Keratinocyte (primary cell): ENCODE measurements around the gene CD244. TPM values are rescaled to one million over a fixed set of nuclear protein-coding genes. Genes with fewer than 3 reads are reported as not detected.

Experiments
- DNase-seq: peaks from one replicate; pipeline ENCODE4 v3.0.0-alpha.2; 2011; ENCODE audit warnings: low read depth, missing footprints, low spot score
- FAIRE-seq: peaks from 2 replicates; lab custom pipeline; 2011; peaks lifted over from hg19 to GRCh38; lab: Jason Lieb, UNC
- H2AFZ ChIP-seq: 2 replicates; pipeline ENCODE4 v1.6.0; 2012; ENCODE audit warnings: low read length, control low read depth, inconsistent platforms; ENCODE audit not compliant: control insufficient read depth
- H3K27ac ChIP-seq: 2 replicates; pipeline ENCODE4 v1.5.1; 2011; ENCODE audit warnings: low read length; ENCODE audit not compliant: control insufficient read depth, insufficient read depth
- H3K27me3 ChIP-seq: 3 replicates; pipeline ENCODE4 v1.6.0; 2011; ENCODE audit warnings: low read length; ENCODE audit not compliant: control insufficient read depth, insufficient read depth; ENCODE audit errors: extremely low read depth
- H3K36me3 ChIP-seq, 2 experiments: 2 replicates in 1 of 2; 3 replicates in 1 of 2; pipeline ENCODE4 v1.5.1; 2011; ENCODE audit warnings: low read length in 2 of 2, mild to moderate bottlenecking in 1 of 2; ENCODE audit not compliant: control insufficient read depth in 2 of 2, insufficient read depth in 2 of 2; ENCODE audit errors: extremely low read depth in 1 of 2
- H3K4me1 ChIP-seq: 3 replicates; pipeline ENCODE4 v1.5.1; 2011; ENCODE audit warnings: low read length; ENCODE audit not compliant: control insufficient read depth, insufficient read depth; ENCODE audit errors: extremely low read depth
- H3K4me2 ChIP-seq: 3 replicates; pipeline ENCODE4 v1.6.0; 2011; ENCODE audit warnings: low read depth, low read length; ENCODE audit not compliant: control insufficient read depth, insufficient read depth; ENCODE audit errors: extremely low read depth
- H3K4me3 ChIP-seq, 3 experiments: fragments of 200-600 bp in 1 of 3; sonication (generic) in 1 of 3; 2 replicates in 2 of 3; 3 replicates in 1 of 3; pipeline ENCODE4 v1.5.1; 2011 to 2016; ENCODE audit warnings: low read length in 3 of 3, mild to moderate bottlenecking in 3 of 3, control low read depth in 2 of 3, inconsistent platforms in 1 of 3, low read depth in 1 of 3, mixed read lengths in 1 of 3, mixed run types in 1 of 3, moderate library complexity in 1 of 3; ENCODE audit not compliant: control insufficient read depth in 2 of 3, insufficient read depth in 2 of 3; ENCODE audit errors: extremely low read depth in 1 of 3
- H3K79me2 ChIP-seq: 2 replicates; pipeline ENCODE4 v1.6.0; 2012; ENCODE audit warnings: low read length; ENCODE audit not compliant: control insufficient read depth, insufficient read depth
- H3K9ac ChIP-seq: 3 replicates; pipeline ENCODE4 v1.6.0; 2011; ENCODE audit warnings: low read length; ENCODE audit not compliant: control insufficient read depth, insufficient read depth; ENCODE audit errors: extremely low read depth
- H3K9me1 ChIP-seq: 3 replicates; pipeline ENCODE4 v1.6.0; 2011; ENCODE audit warnings: low read length; ENCODE audit not compliant: control insufficient read depth, insufficient read depth; ENCODE audit errors: extremely low read depth
- H3K9me3 ChIP-seq: 2 replicates; pipeline ENCODE4 v1.5.1; 2012; ENCODE audit warnings: low read depth, low read length; ENCODE audit not compliant: control insufficient read depth
- H4K20me1 ChIP-seq: 3 replicates; pipeline ENCODE4 v1.6.0; 2011; ENCODE audit warnings: low read length; ENCODE audit not compliant: control insufficient read depth, insufficient read depth; ENCODE audit errors: extremely low read depth
- CTCF ChIP-seq, 3 experiments: IDR thresholded peaks in 1 of 3; conservative IDR thresholded peaks in 1 of 3; optimal IDR thresholded peaks in 1 of 3; 2 replicates in 2 of 3; 3 replicates in 1 of 3; pipeline versions ENCODE3 to v1.5.1; 2011; ENCODE audit warnings: low read length in 3 of 3, mild to moderate bottlenecking in 3 of 3, moderate library complexity in 2 of 3, control low read depth in 1 of 3, inconsistent platforms in 1 of 3; ENCODE audit not compliant: insufficient read depth in 2 of 3; ENCODE audit errors: extremely low read depth in 1 of 3
- EZH2 ChIP-seq: IDR thresholded peaks from one replicate; pipeline ENCODE4 v1.6.1; 2012; ENCODE audit warnings: inconsistent platforms, mild to moderate bottlenecking, low read length, moderate library complexity
- dilution Hi-C: fragments of 300-500 bp; cut with MboI; formaldehyde crosslinking; loops from one replicate; pipeline ENCODE4 v1.7.0; 2020; ENCODE audit warnings: low sequenced_read_pairs; ENCODE audit not compliant: extremely low pct_ligation_motif_present
- polyA plus RNA-seq, 5 experiments: library from polyadenylated mRNA; depleted of rRNA in 3 of 5; stranded (reverse) in 3 of 5; stranded (forward) in 1 of 5; unstranded in 1 of 5; fragments of >200 nt; gene quantifications; 1 replicate in 1 of 5; 2 replicates in 3 of 5; 3 replicates in 1 of 5; pipeline versions ENCODE4 v1.2.1 to v1.2.3, GENCODE V29; 2011 to 2012; ENCODE audit warnings: missing spikeins in 2 of 5, low read depth in 1 of 5, low replicate concordance in 1 of 5

The CD244 gene
- polyA plus RNA-seq, 1 donor (not counting 4 experiments of a cell fraction or from before 2014, with no cell fraction given), result not detected

- Histone ChIP-seq H4K20me1 (no peaks in the 10 kb centered on the region), H3K9me1 (no peaks in the 10 kb centered on the region), H3K9ac (no peak overlapping the region), H3K4me2 (no peak overlapping the region), H3K27ac (no peak overlapping the region), H3K79me2 (no peaks in the 10 kb centered on the region), H3K4me3 (no peak overlapping the region), H3K27me3 (peaks cover 3% of the 10 kb centered on the region), H3K36me3 (no peaks in the 10 kb centered on the region), H2AFZ (no peak overlapping the region), H3K4me1 (no peaks in the 10 kb centered on the region), H3K9me3 (no peaks in the 10 kb centered on the region)
- DNase-seq, result no peak
- dilution Hi-C loops, result no loop called here
- no peak for FAIRE-seq
- no peak for TF ChIP-seq EZH2
- no peak for TF ChIP-seq CTCF (optimal IDR thresholded peaks at IDR 0.05 in 1 of 3, IDR thresholded peaks at IDR 0.05 in 1 of 3, conservative IDR thresholded peaks at IDR 0.05 in 1 of 3; ENCODE audit: extremely low read depth in 1 of 3, insufficient read depth in 2 of 3, low read length in 3 of 3)
Measured at GRCh38 chr1:160859166-160859565, 3.5 kb downstream of the CD244 start.

- FAIRE-seq, result no peak
- peaks cover 2% of the 10 kb centered on the region for H3K4me1 ChIP-seq
- no peak for TF ChIP-seq CTCF (optimal IDR thresholded peaks at IDR 0.05 in 1 of 3, IDR thresholded peaks at IDR 0.05 in 1 of 3, conservative IDR thresholded peaks at IDR 0.05 in 1 of 3; ENCODE audit: extremely low read depth in 1 of 3, insufficient read depth in 2 of 3, low read length in 3 of 3)
- no peak for TF ChIP-seq EZH2
Measured at GRCh38 chr1:160858507-160858906, 4.2 kb downstream of the CD244 start.

More at GRCh38 chr1:160858507-160858906, 4.2 kb downstream of the CD244 start:
- Histone ChIP-seq H3K4me3 (no peak overlapping the region), H3K9me1 (no peaks in the 10 kb centered on the region), H3K27me3 (peaks cover 3% of the 10 kb centered on the region), H3K4me2 (no peak overlapping the region), H3K27ac (no peak overlapping the region), H2AFZ (no peak overlapping the region), H3K9ac (no peak overlapping the region), H3K79me2 (no peaks in the 10 kb centered on the region), H4K20me1 (no peaks in the 10 kb centered on the region), H3K9me3 (no peaks in the 10 kb centered on the region), H3K36me3 (no peaks in the 10 kb centered on the region)
- dilution Hi-C loops, result no loop called here
- no peak for DNase-seq
